A204.1 (cell line): ENCODE results near the gene COPS8.

Experiments
- FAIRE-seq: peaks from 2 replicates; lab custom pipeline; 2012; peaks lifted over from hg19 to GRCh38; lab: Jason Lieb, UNC

COPS8 gene

GRCh38 chr2:237085248-237086221 is at the start of gene COPS8:
Gene COPS8 (plus strand): TSS chr2:237085889. CDS start chr2:237085965, 76 bp downstream.
- peak; percentile 88 for FAIRE-seq

DNA sequence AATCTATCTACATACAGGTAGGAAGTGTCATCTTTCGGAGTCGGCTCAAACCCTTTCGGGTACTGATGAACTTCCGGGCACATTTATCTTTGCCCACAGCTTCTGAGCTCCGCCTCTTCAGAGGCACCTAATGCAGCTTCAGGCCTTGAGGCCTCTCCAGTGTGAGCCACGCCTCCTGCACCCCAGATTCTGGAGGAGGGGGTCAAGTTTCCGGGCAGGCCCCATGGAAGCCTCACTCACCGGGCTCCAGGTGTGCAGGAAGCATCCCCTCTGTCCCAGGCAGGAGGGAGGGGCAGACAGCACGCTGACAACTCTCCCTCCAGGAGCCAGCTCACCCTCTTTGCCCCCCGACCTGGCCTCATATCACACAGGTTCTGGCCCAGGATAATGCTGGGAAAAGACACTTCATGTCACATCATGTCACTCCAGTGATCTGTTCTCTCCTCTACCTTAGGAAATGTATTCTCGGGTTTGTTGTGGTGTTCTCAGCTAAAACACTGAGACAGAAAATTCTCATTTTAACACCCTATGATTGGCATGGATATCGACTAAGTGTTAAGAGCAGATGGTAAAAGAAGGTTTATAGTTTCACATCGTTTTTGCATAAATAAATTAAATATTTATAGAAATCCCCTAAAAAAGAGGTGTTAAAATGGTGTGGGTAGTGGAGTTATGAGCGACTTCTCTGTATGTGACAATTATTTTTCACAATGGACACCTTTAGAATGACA is 46.2 kb upstream of the COPS8 start:
- no peak for FAIRE-seq

GRCh38 chr2:237041231-237041630 is 44.5 kb upstream of the COPS8 start:
- no peak for FAIRE-seq

DNA sequence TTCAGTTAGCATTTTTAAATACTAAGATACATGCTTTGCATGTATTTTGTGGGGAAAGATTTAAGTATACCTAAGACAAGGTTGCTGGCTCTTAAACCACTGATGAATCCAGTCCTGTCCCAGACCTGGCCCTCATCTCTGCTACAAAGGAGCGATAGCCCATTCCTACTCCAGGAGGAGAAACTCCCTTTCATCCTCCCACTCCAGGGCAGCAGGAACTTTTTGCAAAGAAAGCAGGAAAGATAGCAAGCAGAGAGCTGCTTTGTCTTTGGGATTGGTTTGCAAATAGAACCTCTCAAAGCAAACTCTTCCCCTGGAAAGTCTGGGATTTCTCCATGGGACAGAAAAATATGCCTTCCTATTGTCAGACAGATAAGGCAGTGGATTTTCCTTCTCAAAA is 43.6 kb upstream of the COPS8 start:
- no peak for FAIRE-seq

GRCh38 chr2:237043866-237044265 is 41.8 kb upstream of the COPS8 start:
- FAIRE-seq: no peak

GRCh38 chr2:237044281-237044680 is 41.4 kb upstream of the COPS8 start:
- FAIRE-seq: no peak

DNA sequence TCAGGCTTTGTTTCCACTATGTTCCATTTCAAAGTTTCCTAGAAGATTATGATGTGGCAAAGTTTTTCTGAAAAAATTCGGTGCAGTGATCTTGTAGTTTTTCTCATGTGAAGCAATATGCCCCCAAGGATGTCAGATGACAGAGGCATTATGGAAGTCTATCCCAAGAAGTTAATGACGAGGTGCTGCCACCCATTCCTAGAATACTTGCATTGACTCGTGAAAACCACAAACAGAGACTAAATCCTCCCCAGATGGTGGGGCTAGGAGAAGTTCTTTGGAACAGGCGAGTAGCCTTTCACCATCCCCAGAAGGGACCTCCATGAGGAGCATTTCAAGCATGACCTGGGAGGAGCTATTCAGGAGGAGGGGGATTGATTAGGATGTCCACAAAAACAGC is 40.2 kb upstream of the COPS8 start:
- no peak for FAIRE-seq

GRCh38 chr2:237048595-237048994 is 37.1 kb upstream of the COPS8 start:
- FAIRE-seq: no peak

- no peak for FAIRE-seq
Measured at GRCh38 chr2:237051861-237052260, 33.8 kb upstream of the COPS8 start.

DNA sequence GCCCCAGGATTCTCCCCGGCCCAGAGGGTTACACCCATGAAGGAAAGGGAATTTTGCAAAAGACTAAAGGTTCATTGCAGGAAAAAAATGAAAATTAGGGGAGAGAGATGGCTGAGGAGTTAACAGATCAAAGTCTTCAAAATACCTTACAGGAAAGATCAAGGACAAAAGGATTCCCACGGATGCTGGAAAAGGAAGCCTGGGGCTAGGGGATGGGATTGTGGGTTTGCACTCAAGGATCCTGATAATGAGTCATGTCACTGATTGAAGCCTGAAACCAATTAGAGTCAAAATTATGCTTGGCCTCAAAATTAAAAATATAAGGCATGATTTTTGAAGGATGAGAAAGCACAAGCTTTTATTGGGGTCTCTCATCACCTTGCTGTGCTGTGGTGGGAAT is 32.6 kb upstream of the COPS8 start:
- no peak for FAIRE-seq

GRCh38 chr2:237055386-237056100 is 30.1 kb upstream of the COPS8 start:
- no peak for FAIRE-seq

DNA sequence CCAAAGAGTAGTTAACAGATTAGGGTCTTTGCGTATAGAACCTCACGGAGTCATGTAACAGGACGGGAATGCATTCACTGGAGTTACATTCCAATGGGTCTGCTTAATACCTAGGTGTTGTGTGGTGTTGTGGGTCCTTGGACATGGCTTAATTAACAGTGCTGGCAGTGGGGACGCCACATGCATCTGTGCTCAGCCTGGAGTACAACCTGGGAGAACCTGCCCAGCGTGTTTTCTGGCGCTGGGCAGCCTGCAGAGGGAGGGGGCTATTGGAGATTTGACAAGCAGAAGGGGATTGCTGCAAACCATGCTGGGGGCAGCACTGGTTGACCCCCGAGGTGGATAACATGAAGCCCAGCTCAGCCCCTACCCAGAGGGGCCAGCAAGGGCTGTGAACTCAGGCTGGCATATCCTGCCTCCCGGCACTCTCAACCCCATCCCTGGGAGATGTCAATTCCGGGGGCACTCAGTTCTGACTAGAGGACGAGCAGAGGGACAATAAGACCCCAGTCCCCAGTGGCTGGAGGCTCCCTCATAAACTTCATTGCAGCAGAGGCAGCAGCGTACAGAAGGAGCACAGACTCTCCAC is 29.3 kb upstream of the COPS8 start:
- no peak for FAIRE-seq

- FAIRE-seq: no peak
Measured at GRCh38 chr2:237057107-237057506, 28.6 kb upstream of the COPS8 start.

DNA sequence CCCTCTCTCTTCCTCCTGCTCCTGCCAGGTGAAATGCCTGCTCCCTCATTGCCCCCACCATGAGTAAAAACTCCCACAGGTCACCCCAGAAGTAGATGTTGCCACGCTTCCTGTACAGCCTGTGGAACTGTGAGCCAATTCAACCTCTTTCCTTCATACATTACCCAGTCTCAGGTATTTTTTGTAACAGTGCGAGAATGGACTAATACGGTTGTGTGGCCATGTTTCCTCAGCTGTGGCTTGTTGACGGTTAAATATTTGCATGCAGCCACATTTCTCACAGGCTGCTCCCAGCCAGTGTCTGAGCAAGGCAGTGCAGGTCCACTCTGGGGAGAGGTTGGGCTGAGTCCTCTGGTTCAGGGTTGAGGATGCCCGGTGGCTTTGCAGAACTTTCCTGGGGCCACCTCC is 27.8 kb upstream of the COPS8 start:
- FAIRE-seq: no peak

DNA sequence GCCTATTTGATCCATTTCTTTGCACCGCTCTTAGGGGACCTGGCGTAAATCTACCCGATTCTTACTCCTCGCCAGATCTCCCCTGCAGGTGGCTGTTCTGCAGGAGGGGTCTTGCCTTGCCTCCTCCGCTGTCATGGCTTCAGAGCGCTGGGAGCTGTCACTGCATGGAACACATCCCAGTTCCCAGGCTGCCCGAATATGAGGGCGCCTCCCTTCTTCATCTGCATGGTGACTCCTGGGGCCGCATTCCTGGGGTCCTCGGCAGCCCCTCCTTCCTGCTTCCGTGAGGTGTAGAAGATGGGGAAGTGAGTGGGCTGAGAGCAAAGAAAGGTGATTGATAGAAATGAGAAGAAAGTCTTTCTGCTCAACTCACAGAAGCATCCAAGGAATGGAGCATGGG is 27.3 kb upstream of the COPS8 start:
- FAIRE-seq: no peak

GRCh38 chr2:237059155-237059875 is 26.4 kb upstream of the COPS8 start:
- FAIRE-seq: no peak

DNA sequence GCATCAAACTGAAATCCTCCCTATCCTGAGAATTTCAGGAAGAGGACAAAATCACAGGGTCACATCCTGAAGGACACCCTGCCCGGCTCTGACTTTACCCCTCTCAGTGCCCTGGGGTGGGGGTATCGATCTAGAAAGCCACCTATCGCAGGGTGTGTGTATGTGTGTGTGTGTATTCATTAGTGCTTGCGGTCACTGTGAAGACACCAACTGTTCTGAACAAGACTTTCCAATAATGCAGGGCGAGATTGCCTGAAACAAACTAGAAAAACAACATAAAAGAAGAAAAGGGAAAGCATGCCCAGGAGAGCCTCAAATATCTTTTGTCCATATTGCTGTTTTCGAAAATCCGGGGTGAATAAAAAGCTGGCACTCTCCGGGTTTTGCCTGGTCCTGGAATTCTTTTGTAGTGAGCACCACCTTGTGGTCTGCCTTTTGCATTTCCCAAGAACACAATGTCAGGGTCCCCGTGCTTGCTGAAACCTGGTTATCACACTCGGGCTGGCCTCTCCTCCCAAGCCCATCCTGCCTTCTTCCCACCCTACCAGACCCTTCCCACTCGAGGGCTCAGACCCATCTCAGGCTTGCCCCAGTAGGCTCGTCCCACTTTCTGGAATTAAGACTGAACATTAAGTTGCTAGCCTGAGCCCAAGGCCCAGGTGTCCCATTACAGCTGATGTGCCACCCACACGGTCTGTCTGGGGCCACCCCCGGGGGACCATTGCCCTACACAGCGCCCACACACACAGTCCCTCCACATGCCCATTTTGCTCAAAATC is 25.0 kb upstream of the COPS8 start:
- FAIRE-seq: peak; percentile 78

- FAIRE-seq: no peak
Measured at GRCh38 chr2:237061356-237061755, 24.3 kb upstream of the COPS8 start.

- no peak for FAIRE-seq
Measured at GRCh38 chr2:237062585-237062984, 23.1 kb upstream of the COPS8 start.

- no peak for FAIRE-seq
Measured at GRCh38 chr2:237064203-237065070, 21.3 kb upstream of the COPS8 start.
